KMS-11 (cell line): Measurements from ENCODE around the gene ACOXL.

Experiments used
- H2AFZ ChIP-seq: fragments of 200-600 bp; sonication (generic); 2 replicates; pipeline ENCODE4 v1.6.1; 2016; ENCODE audit warnings: antibody characterized with exemption, mixed run types, low read depth
- H3K27ac ChIP-seq: fragments of 200-600 bp; sonication (generic); 2 replicates; pipeline ENCODE4 v1.6.1; 2016; ENCODE audit warnings: mild to moderate bottlenecking, mixed run types
- H3K27me3 ChIP-seq: fragments of 200-600 bp; sonication (generic); 2 replicates; pipeline ENCODE4 v1.6.1; 2017; ENCODE audit warnings: mild to moderate bottlenecking, low read depth, mixed run types, moderate library complexity; ENCODE audit not compliant: insufficient read depth
- H3K36me3 ChIP-seq: fragments of 200-600 bp; sonication (generic); 2 replicates; pipeline ENCODE4 v1.6.1; 2017; ENCODE audit warnings: mild to moderate bottlenecking, mixed run types; ENCODE audit not compliant: insufficient read depth
- H3K4me1 ChIP-seq: fragments of 200-600 bp; sonication (generic); 2 replicates; pipeline ENCODE4 v1.6.1; 2016; ENCODE audit warnings: mild to moderate bottlenecking, low read depth, mixed run types; ENCODE audit not compliant: poor library complexity, severe bottlenecking
- H3K4me2 ChIP-seq: fragments of 200-600 bp; sonication (generic); 2 replicates; pipeline ENCODE4 v1.7.0; 2016; ENCODE audit warnings: mild to moderate bottlenecking, mixed run types
- H3K4me3 ChIP-seq: fragments of 200-600 bp; sonication (generic); IDR thresholded peaks from 2 replicates; pipeline ENCODE4 v1.6.1; 2017; ENCODE audit warnings: low read depth, low read length, mixed read lengths; ENCODE audit not compliant: insufficient read depth
- H3K79me2 ChIP-seq: fragments of 200-600 bp; sonication (generic); 2 replicates; pipeline ENCODE4 v1.6.1; 2016; ENCODE audit warnings: low read depth, mixed run types; ENCODE audit not compliant: insufficient read depth
- H3K9ac ChIP-seq: fragments of 200-600 bp; sonication (generic); 2 replicates; pipeline ENCODE4 v1.6.1; 2016; ENCODE audit warnings: mild to moderate bottlenecking, mixed run types
- H4K20me1 ChIP-seq: fragments of 200-600 bp; sonication (generic); 2 replicates; pipeline ENCODE4 v1.6.1; 2016; ENCODE audit warnings: mild to moderate bottlenecking, mixed run types; ENCODE audit not compliant: insufficient read depth
- TF ChIP-seq, protein P1 (sequence below): fragments of 200-600 bp; sonication (generic); conservative IDR thresholded peaks from 2 replicates; pipeline ENCODE4 v1.6.1; 2017; ENCODE audit warnings: low read depth, mild to moderate bottlenecking, antibody characterized with exemption, low read length, moderate library complexity, mixed read lengths

The ACOXL gene

DNA sequence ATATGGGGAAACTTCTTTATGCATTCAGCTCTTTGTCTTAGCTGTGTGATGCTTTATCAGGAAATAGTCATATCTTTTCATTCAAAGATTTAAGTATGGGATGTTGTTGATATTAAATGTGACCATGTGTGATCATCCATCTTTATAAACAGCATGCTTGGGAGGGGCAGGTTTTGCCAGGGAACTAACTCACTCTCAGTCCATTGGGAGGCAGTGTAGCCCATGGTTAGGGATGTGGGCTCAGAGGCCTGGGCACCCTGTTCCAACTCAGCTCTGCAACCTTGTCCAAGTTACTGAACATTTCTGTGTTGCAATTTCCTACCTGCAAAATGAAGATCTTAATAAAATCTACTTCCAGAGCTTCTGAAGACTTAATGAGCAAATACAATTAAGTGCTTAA is 296.3 kb downstream of the ACOXL start:
- Histone ChIP-seq H3K27ac (no peak overlapping the region), H2AFZ (no peak overlapping the region), H3K9ac (no peak overlapping the region), H3K79me2 (no peaks in the 10 kb centered on the region), H3K4me2 (no peak overlapping the region), H3K4me1 (no peaks in the 10 kb centered on the region), H3K36me3 (no peaks in the 10 kb centered on the region), H3K4me3 (no peak overlapping the region), H4K20me1 (no peaks in the 10 kb centered on the region), H3K27me3 (no peaks in the 10 kb centered on the region)
- TF ChIP-seq, protein P1, sequence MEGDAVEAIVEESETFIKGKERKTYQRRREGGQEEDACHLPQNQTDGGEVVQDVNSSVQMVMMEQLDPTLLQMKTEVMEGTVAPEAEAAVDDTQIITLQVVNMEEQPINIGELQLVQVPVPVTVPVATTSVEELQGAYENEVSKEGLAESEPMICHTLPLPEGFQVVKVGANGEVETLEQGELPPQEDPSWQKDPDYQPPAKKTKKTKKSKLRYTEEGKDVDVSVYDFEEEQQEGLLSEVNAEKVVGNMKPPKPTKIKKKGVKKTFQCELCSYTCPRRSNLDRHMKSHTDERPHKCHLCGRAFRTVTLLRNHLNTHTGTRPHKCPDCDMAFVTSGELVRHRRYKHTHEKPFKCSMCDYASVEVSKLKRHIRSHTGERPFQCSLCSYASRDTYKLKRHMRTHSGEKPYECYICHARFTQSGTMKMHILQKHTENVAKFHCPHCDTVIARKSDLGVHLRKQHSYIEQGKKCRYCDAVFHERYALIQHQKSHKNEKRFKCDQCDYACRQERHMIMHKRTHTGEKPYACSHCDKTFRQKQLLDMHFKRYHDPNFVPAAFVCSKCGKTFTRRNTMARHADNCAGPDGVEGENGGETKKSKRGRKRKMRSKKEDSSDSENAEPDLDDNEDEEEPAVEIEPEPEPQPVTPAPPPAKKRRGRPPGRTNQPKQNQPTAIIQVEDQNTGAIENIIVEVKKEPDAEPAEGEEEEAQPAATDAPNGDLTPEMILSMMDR = no peak

DNA sequence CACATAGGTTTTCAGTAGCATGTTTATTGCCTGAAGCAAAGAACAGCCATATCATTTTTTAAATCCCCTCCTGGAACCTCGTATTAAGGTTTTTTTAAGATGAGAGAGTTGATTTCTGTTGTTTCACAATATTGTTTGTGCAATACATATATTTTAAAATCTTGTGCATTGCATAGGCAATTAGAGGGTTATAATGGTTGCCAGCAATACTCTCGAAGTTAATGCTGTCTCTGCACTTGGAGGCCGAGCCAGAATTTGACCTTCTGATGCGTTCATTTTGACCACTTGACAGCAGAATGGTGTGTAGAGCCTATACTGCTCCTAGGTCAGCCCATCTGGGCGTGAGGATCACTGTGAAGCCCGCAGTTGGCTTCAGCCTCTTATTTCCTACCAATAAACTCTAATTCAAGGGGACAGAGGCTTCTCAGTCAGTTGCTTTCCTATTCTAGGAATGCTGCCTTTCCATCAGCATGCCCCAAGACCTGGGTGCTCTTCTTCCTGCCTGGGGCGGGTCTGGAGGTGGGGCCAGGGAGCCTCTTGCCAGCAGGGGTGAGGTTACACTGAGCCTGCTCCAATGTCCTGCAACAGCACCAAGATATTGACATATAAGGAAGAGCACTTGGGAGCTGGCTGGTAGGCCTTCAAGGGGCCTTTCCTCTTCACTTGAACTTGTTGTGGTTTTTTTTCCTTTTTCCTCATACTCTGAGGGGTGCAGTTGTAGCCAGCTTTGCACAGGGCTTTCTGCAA is 297.0 kb downstream of the ACOXL start:
- no peak overlapping the region for H3K4me3 ChIP-seq
- H3K27me3 ChIP-seq = no peaks in the 10 kb centered on the region
- H3K4me2 ChIP-seq = no peak overlapping the region
- no peak overlapping the region for H3K27ac ChIP-seq
- no peaks in the 10 kb centered on the region for H3K79me2 ChIP-seq
- H3K9ac ChIP-seq = no peak overlapping the region
- no peaks in the 10 kb centered on the region for H4K20me1 ChIP-seq
- H3K36me3 ChIP-seq = no peaks in the 10 kb centered on the region
- H3K4me1 ChIP-seq = no peaks in the 10 kb centered on the region
- TF ChIP-seq, protein P1 = no peak
- no peak overlapping the region for H2AFZ ChIP-seq

DNA sequence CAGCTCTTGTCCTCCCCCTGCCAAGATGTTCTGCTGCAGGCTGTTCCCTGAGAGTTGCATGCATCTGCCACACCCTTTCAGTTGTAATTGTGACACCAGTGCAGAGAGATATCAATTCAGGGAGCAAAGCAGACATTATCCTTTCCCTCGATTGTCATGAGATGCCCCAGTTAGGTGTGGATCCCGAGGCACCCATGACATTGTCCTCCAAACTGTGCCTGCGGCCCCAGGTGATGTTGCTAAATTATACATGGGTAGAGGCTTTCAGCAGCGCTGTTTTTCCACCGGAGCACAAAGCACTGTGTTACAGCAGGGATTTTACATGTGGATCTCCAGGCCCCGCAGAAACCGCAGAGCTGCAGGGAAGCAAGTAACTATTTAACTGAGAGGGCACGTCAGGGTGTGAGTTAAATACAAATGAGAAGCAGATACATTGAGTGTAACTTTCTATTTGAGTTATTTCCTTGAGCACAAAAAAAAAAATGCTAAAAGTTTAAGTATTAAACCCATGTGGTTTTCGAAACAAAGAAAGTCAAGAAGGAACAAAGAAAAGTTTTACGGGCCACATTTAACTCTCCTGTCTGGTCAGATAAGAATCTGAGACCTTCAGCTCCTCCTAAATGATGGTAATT is 298.0 kb downstream of the ACOXL start:
- no peak overlapping the region for H3K27ac ChIP-seq
- H3K4me3 ChIP-seq = no peak overlapping the region
- no peak overlapping the region for H3K4me2 ChIP-seq
- TF ChIP-seq, protein P1 = no peak
- H3K27me3 ChIP-seq = no peaks in the 10 kb centered on the region
- H2AFZ ChIP-seq = no peak overlapping the region
- H3K4me1 ChIP-seq = peaks cover under 1% of the 10 kb centered on the region
- H3K79me2 ChIP-seq = no peaks in the 10 kb centered on the region
- no peak overlapping the region for H3K9ac ChIP-seq
- H3K36me3 ChIP-seq = no peaks in the 10 kb centered on the region
- H4K20me1 ChIP-seq = no peaks in the 10 kb centered on the region

DNA sequence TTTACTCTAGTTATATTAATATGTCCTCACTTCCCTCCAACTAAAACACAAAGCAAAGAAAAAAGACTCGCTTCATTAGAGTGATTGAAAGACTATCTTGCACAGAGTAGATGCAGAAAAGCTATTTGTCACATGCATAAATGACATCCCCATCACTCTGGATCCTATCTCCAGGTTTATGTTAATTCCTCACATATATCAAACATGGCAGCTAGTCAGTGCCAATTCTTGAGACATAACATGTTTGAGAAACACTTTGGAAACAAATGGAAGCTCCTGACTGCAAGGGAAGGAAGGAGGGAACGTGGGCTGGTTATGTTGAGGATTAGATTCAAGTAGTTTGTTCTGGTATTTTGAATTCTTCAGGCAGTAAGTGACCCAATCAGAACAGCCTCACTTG is 298.6 kb downstream of the ACOXL start:
- Histone ChIP-seq H3K9ac (no peak overlapping the region), H2AFZ (no peak overlapping the region), H3K4me2 (no peak overlapping the region), H3K27ac (no peak overlapping the region), H3K27me3 (no peaks in the 10 kb centered on the region), H3K4me1 (peaks cover 5% of the 10 kb centered on the region), H4K20me1 (no peaks in the 10 kb centered on the region), H3K4me3 (no peak overlapping the region), H3K79me2 (no peaks in the 10 kb centered on the region), H3K36me3 (no peaks in the 10 kb centered on the region)
- TF ChIP-seq, protein P1 = no peak
